A549 (cell line): ENCODE results near the gene CSF3.

Experiments used
- CEBPB ChIP-seq, 2 experiments: fragments of >200 bp in 1 of 2; sonication (Bioruptor Twin) in 1 of 2; formaldehyde crosslinking in 1 of 2; IDR thresholded peaks; 2 replicates each; pipeline ENCODE4 v1.6.1; 2012 to 2016
- HDAC2 ChIP-seq: fragments of 200-600 bp; sonication (generic); IDR thresholded peaks from 2 replicates; pipeline ENCODE4 v1.6.1; 2016
- NPAS2 ChIP-seq: fragments of 250-450 bp; sonication (Bioruptor Pico); IDR thresholded peaks from 2 replicates; pipeline ENCODE4 v1.8.0; 2022; ENCODE audit warnings: mild to moderate bottlenecking, moderate library complexity, borderline replicate concordance
- NR3C1 ChIP-seq: fragments of >200 bp; sonication (Bioruptor Twin); formaldehyde crosslinking; IDR thresholded peaks from 3 replicates; pipeline ENCODE4 v1.6.1; 2017
- POLR2A ChIP-seq: IDR thresholded peaks from 2 replicates; pipeline ENCODE4 v1.6.1; 2012; ENCODE audit warnings: mild to moderate bottlenecking, low read length
- SREBF2 ChIP-seq: fragments of 450-650 bp; IDR thresholded peaks from 2 replicates; pipeline ENCODE4 v1.6.1; 2014; ENCODE audit warnings: mild to moderate bottlenecking, moderate library complexity
- ZC3H11A ChIP-seq: fragments of 450-650 bp; IDR thresholded peaks from 2 replicates; pipeline ENCODE4 v1.6.1; 2014; ENCODE audit warnings: antibody characterized with exemption, mild to moderate bottlenecking
- TF ChIP-seq, protein P1 (sequence below): fragments of >200 bp; sonication (Bioruptor Twin); formaldehyde crosslinking; IDR thresholded peaks from 3 replicates; pipeline ENCODE4 v1.5.1; 2016
- TF ChIP-seq, protein P2 (sequence below): fragments of 200-600 bp; sonication (generic); IDR thresholded peaks from 2 replicates; pipeline ENCODE4 v1.6.1; 2016; ENCODE audit warnings: antibody characterized with exemption, mild to moderate bottlenecking, moderate library complexity

DNA sequence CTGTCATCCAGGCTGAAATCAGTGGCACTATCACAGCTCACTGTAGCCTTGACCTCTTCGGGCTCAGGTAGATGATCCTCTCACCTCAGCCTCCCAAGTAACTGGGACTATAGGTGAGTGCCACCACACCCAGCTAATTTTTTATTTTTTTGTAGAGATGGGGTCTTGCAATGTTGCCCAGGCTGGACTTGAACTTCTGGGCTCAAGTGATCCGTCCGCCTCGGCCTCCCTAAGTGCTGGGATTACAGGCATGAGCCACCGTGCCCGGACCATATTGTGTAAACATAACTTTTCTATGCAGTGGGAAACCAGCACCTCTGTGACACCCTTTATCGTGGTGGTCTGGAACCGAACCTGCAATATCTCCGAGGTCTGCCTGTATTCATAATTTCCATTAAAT is 11.2 kb upstream of the CSF3 start:
- TF ChIP-seq, protein P1, sequence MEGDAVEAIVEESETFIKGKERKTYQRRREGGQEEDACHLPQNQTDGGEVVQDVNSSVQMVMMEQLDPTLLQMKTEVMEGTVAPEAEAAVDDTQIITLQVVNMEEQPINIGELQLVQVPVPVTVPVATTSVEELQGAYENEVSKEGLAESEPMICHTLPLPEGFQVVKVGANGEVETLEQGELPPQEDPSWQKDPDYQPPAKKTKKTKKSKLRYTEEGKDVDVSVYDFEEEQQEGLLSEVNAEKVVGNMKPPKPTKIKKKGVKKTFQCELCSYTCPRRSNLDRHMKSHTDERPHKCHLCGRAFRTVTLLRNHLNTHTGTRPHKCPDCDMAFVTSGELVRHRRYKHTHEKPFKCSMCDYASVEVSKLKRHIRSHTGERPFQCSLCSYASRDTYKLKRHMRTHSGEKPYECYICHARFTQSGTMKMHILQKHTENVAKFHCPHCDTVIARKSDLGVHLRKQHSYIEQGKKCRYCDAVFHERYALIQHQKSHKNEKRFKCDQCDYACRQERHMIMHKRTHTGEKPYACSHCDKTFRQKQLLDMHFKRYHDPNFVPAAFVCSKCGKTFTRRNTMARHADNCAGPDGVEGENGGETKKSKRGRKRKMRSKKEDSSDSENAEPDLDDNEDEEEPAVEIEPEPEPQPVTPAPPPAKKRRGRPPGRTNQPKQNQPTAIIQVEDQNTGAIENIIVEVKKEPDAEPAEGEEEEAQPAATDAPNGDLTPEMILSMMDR = no peak
- TF ChIP-seq POLR2A = no peak
- no peak for TF ChIP-seq NPAS2
- TF ChIP-seq CEBPB (IDR thresholded peaks at IDR 0.05) = no peak
- TF ChIP-seq ZC3H11A = no peak
- TF ChIP-seq, protein P2, sequence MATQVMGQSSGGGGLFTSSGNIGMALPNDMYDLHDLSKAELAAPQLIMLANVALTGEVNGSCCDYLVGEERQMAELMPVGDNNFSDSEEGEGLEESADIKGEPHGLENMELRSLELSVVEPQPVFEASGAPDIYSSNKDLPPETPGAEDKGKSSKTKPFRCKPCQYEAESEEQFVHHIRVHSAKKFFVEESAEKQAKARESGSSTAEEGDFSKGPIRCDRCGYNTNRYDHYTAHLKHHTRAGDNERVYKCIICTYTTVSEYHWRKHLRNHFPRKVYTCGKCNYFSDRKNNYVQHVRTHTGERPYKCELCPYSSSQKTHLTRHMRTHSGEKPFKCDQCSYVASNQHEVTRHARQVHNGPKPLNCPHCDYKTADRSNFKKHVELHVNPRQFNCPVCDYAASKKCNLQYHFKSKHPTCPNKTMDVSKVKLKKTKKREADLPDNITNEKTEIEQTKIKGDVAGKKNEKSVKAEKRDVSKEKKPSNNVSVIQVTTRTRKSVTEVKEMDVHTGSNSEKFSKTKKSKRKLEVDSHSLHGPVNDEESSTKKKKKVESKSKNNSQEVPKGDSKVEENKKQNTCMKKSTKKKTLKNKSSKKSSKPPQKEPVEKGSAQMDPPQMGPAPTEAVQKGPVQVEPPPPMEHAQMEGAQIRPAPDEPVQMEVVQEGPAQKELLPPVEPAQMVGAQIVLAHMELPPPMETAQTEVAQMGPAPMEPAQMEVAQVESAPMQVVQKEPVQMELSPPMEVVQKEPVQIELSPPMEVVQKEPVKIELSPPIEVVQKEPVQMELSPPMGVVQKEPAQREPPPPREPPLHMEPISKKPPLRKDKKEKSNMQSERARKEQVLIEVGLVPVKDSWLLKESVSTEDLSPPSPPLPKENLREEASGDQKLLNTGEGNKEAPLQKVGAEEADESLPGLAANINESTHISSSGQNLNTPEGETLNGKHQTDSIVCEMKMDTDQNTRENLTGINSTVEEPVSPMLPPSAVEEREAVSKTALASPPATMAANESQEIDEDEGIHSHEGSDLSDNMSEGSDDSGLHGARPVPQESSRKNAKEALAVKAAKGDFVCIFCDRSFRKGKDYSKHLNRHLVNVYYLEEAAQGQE = no peak
- TF ChIP-seq SREBF2 = no peak
- no peak for TF ChIP-seq NR3C1
- TF ChIP-seq HDAC2 = no peak
